CD4-positive, alpha-beta T cell treated with Interleukin-17A for 1 hour (primary cell): Measurements from ENCODE around the gene CDKAL1.

Experiments used
- DNase-seq: peaks from one replicate; pipeline ENCODE4 v3.0.0-alpha.2; 2020

Gene CDKAL1

GRCh38 chr6:21158149-21158548 is 623.9 kb downstream of the CDKAL1 start:
- no peak for DNase-seq

GRCh38 chr6:21158873-21159272 is 624.6 kb downstream of the CDKAL1 start:
- no peak for DNase-seq

- no peak for DNase-seq
Observed at GRCh38 chr6:21159465-21159864, 625.2 kb downstream of the CDKAL1 start.

GRCh38 chr6:21161707-21162106 is 627.5 kb downstream of the CDKAL1 start:
- no peak for DNase-seq

GRCh38 chr6:21163110-21163837 is 629.0 kb downstream of the CDKAL1 start:
- no peak for DNase-seq

GRCh38 chr6:21163838-21164180 is 629.6 kb downstream of the CDKAL1 start:
- no peak for DNase-seq

GRCh38 chr6:21164768-21165326 is 630.6 kb downstream of the CDKAL1 start:
- DNase-seq: no peak

- DNase-seq: no peak
Observed at GRCh38 chr6:21166754-21167153, 632.5 kb downstream of the CDKAL1 start.

- DNase-seq: no peak
Observed at GRCh38 chr6:21167790-21168189, 633.5 kb downstream of the CDKAL1 start.

- DNase-seq: no peak
Observed at GRCh38 chr6:21171801-21172200, 637.5 kb downstream of the CDKAL1 start.

- DNase-seq: no peak
Observed at GRCh38 chr6:21173031-21173430, 638.8 kb downstream of the CDKAL1 start.

- DNase-seq: no peak
Observed at GRCh38 chr6:21173678-21174077, 639.4 kb downstream of the CDKAL1 start.

- DNase-seq: no peak
Observed at GRCh38 chr6:21176197-21176596, 641.9 kb downstream of the CDKAL1 start.

GRCh38 chr6:21180155-21180554 is 645.9 kb downstream of the CDKAL1 start:
- no peak for DNase-seq

- no peak for DNase-seq
Observed at GRCh38 chr6:21180800-21181337, 646.6 kb downstream of the CDKAL1 start.

GRCh38 chr6:21181866-21182265 is 647.6 kb downstream of the CDKAL1 start:
- DNase-seq: no peak

- no peak for DNase-seq
Observed at GRCh38 chr6:21182589-21182988, 648.3 kb downstream of the CDKAL1 start.

- DNase-seq: no peak
Observed at GRCh38 chr6:21185861-21186478, 651.7 kb downstream of the CDKAL1 start.

- no peak for DNase-seq
Observed at GRCh38 chr6:21186479-21187055, 652.3 kb downstream of the CDKAL1 start.

GRCh38 chr6:21187485-21187884 is 653.2 kb downstream of the CDKAL1 start:
- no peak for DNase-seq

GRCh38 chr6:21188505-21189223 is 654.4 kb downstream of the CDKAL1 start:
- no peak for DNase-seq

- DNase-seq: no peak
Observed at GRCh38 chr6:21189759-21190158, 655.5 kb downstream of the CDKAL1 start.

GRCh38 chr6:21190701-21191100 is 656.4 kb downstream of the CDKAL1 start:
- DNase-seq: no peak
